Omental fat pad (tissue), 4 donors: ENCODE data around the gene KCNIP3. TPM values are rescaled to one million over a fixed set of nuclear protein-coding genes. Genes with fewer than 3 reads are reported as not detected.

Source experiments
- ATAC-seq: fragments of 150-250 bp; one replicate; pipeline ENCODE4 v1.9.1; 2016; ENCODE audit warnings: mild to moderate bottlenecking, moderate library complexity; ENCODE audit not compliant: low FRiP score
- DNase-seq: peaks from one replicate; pipeline ENCODE4 v3.0.0-alpha.2; 2019; ENCODE audit warnings: low spot score
- CTCF ChIP-seq, 3 donors: fragments of 450-650 bp; IDR thresholded peaks; one replicate each; pipeline ENCODE4 v1.5.1; 2016 to 2017; ENCODE audit warnings: antibody characterized with exemption in 3 of 3, mild to moderate bottlenecking in 3 of 3, moderate library complexity in 2 of 3
- total RNA-seq, 4 donors: library from RNA; depleted of rRNA; stranded (reverse); fragments of >200 nt; gene quantifications; one replicate each; pipeline ENCODE4 v1.1.0, GENCODE V29; 2016

The KCNIP3 gene
- total RNA-seq, 4 donors from 2014 or later: 5.5 to 37.4 (median 7.1) TPM

DNA sequence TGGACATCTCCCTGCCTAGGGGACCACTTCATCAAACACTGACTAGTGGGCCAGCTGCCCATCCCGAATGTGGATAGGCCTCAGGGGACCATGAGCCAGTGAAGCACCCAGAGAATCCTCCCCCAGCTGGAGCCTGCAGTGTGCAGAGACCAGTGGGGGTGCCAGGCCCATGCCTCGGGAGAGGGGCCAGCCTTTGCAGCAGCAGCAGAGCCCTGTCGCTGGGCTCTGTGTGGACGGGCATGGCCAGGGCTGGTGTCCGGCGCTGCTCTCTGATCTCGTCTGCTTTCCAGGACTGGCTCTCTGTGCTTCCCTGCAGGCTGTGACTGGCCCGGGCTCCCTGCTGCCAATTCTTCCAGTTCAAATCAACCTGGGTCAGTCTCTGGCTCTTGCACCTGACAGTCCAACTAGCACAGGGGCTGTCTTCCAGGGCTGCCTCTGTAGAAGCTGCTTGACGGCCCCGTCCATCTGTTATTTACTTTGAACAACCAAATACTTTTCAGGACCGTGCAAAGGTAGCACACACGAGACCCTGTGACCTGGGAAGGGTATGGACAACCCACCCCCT is 11.4 kb downstream of the KCNIP3 start:
- DNase-seq (no peak), ATAC-seq (no peak)
- no peak for TF ChIP-seq CTCF (IDR thresholded peaks at IDR 0.05)

GRCh38 chr2:95309599-95309998 is 12.5 kb downstream of the KCNIP3 start:
- DNase-seq: no peak
- no peak for TF ChIP-seq CTCF (IDR thresholded peaks at IDR 0.05)
- no peak for ATAC-seq

DNA sequence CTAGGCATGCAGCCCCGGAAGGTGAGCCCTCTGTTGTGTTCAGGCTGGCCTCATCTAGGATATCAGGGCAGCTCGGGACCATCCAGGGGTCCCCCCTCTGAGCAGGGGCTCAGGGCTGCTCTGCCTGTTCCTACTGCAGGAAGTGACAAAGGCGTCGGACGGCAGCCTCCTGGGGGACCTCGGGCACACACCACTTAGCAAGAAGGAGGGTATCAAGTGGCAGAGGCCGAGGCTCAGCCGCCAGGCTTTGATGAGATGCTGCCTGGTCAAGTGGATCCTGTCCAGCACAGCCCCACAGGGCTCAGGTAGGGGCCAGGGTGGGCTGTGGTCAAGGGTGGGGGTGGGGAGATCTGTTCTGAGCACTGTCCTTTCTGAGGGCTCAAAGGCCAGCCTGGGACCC is 13.1 kb downstream of the KCNIP3 start:
- DNase-seq (no peak), ATAC-seq (no peak)

GRCh38 chr2:95310651-95311050 is 13.5 kb downstream of the KCNIP3 start:
- no peak for TF ChIP-seq CTCF (IDR thresholded peaks at IDR 0.05)
- ATAC-seq: no peak
- DNase-seq: no peak

More for the DNA sequence above, 13.1 kb downstream of the KCNIP3 start:
- TF ChIP-seq CTCF (IDR thresholded peaks at IDR 0.05): no peak

DNA sequence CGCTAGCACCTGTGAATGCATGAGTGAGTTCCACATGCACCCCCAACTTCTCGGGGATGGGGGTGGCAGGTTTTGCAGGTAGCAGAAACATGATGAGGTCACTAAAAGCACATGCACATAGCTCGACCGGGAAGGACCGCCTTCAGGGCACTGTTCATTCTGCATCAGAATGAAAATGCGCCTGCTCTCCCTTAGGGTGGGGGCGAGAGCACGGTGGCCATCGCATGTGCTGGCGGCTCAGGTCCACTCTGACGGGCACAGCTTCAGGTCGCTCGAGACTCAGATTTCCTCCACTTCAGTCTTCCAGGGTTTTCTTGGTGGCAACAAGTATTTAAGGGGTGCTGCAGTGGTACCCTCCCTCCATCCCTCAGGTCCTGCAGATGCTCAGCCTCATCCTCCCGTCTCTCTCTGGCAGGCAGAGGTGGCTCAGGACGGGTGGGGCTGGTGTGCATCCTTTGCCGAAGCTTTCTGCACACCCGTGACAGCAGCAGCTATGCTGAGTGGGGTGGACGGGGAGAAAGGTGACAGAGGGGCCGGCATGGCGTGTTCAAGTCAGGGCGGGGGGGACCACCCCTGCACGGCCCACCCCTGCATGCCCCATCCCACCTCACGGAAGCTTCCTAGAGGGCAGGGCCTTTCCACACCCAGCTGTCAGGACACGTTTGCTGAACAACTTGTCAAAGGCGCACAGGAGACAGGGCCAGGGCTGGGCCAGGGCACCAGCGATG is 14.8 kb downstream of the KCNIP3 start:
- DNase-seq (no peak), ATAC-seq (no peak)
- no peak for TF ChIP-seq CTCF (IDR thresholded peaks at IDR 0.05)

DNA sequence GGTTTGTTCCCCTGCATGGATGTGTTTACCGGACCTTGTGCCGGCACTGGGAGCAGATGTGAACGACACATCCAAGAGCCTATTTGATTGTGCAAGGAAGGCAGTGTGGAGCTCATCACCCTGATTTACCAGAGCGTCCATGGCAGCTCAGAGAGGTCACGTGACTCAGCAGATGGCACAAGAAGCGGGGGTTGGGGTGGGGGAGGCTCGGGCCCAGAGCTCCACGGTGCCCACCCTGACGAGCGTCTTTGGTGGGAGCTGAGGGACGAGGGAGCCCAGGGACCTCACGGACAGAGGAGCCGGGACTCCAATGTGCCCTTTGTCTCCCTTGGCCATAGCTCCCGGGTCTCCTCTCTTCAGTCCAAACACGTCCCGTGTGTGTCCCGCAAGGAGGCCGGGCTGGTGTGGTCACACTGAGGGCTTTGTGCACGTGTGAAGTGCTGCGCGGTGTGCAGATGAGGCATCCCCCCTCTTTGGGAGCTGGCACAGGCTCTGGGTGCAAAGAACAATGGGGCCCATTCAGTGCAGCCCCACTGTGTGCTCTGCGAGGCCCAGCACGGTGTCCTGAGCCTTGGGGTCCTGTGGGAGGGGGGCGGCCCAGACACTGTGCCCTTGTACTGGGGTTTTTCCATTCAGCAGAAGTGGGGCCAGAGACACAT is 15.5 kb downstream of the KCNIP3 start:
- ATAC-seq: no peak
- TF ChIP-seq CTCF (IDR thresholded peaks at IDR 0.05): no peak
- DNase-seq: no peak
